ENCODE measurements around the gene NAPEPLD.
"Not testable (repeated sequence)": the region's sequence is repeated elsewhere in the genome, so short reads cannot be mapped to it uniquely, and the experiment has no call there.

GRCh38 chr7:103095558-103095957 is 53.3 kb downstream of the NAPEPLD start:
- TF ChIP-seq CTCF (IDR thresholded peaks at IDR 0.05); POLR2A (IDR thresholded peaks at IDR 0.05; ENCODE audit: low read depth); EP300 (IDR thresholded peaks at IDR 0.05): not testable (repeated sequence)

Data from esophagus muscularis mucosa (tissue), 4 donors.